Dorsolateral prefrontal cortex (tissue), 118 donors: ENCODE measurements around the gene SPATA17. TPM values are rescaled to one million over a fixed set of nuclear protein-coding genes. Genes with fewer than 3 reads are reported as not detected.

Experiments used
- total RNA-seq, 120 experiments: library from RNA; stranded (reverse); gene quantifications; one replicate each; pipeline versions ENCODE4 v1.2.3 to v1.2.4, GENCODE V29; 2022

Gene SPATA17
- total RNA-seq, 120 experiments from 2014 or later: 0.40 to 3.8 (median 1.7) TPM; not detected in 1

Other genes with a start within 250 kb of the SPATA17 start
- 10 to 100 TPM in 119 of 120 experiments, 1 to 10 TPM in 1; 9.7 to 26.1 (median 19.1) TPM for gene GPATCH2, start 254 bp upstream of the SPATA17 start, total RNA-seq